Choroid plexus epithelial cell (primary cell): Measurements from ENCODE around the gene ARID5B.

Experiments used
- DNase-seq: peaks from one replicate; pipeline ENCODE4 v3.0.0-alpha.2; 2010; ENCODE audit warnings: low read depth
- H3K4me3 ChIP-seq: 2 replicates; pipeline ENCODE4 v1.5.1; 2011; ENCODE audit warnings: low read depth, mild to moderate bottlenecking, control low read depth, low read length, moderate library complexity
- TF ChIP-seq, protein P1 (sequence below): conservative IDR thresholded peaks from 2 replicates; pipeline ENCODE4 v1.5.1; 2011; ENCODE audit warnings: low read depth, mild to moderate bottlenecking, control low read depth, inconsistent platforms, low read length, moderate library complexity

The ARID5B gene

DNA sequence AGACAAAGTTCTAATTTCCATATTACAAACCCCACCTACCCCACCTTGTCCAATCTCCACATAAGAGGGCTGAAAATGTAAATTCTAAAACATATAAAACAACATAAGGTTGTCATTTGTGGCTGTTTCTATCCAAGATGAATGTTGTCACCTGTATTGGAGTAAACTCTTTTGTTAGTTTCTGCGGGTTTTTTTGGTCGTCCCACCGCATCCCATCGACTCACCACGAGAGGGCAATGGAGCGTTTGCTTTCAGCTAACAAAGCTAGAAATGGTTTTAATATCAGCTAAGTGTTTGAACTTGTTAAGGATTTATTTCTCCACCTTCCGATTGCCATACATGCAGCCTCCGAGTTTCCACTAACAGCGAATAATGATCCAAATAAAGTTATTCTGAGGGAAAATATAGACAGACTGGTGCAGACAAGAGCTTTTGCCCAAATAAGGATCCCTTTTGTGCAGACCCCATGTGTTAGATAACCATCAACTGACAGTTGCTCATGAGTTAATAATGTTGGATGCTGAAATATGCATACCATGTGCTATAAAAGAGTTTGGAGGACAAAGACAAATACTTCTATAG lies 137.2 kb downstream of the ARID5B start:
- TF ChIP-seq, protein P1, sequence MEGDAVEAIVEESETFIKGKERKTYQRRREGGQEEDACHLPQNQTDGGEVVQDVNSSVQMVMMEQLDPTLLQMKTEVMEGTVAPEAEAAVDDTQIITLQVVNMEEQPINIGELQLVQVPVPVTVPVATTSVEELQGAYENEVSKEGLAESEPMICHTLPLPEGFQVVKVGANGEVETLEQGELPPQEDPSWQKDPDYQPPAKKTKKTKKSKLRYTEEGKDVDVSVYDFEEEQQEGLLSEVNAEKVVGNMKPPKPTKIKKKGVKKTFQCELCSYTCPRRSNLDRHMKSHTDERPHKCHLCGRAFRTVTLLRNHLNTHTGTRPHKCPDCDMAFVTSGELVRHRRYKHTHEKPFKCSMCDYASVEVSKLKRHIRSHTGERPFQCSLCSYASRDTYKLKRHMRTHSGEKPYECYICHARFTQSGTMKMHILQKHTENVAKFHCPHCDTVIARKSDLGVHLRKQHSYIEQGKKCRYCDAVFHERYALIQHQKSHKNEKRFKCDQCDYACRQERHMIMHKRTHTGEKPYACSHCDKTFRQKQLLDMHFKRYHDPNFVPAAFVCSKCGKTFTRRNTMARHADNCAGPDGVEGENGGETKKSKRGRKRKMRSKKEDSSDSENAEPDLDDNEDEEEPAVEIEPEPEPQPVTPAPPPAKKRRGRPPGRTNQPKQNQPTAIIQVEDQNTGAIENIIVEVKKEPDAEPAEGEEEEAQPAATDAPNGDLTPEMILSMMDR = peak; percentile 95
- H3K4me3 ChIP-seq = peak overlapping the region; percentile 6
- DNase-seq = peak; percentile 90

- H3K4me3 ChIP-seq = no peak overlapping the region
- TF ChIP-seq, protein P1 = no peak
Observed at GRCh38 chr10:62039954-62040353, 138.5 kb downstream of the ARID5B start.

GRCh38 chr10:62040881-62041280 lies 139.4 kb downstream of the ARID5B start:
- TF ChIP-seq, protein P1 = no peak
- no peak overlapping the region for H3K4me3 ChIP-seq

More at GRCh38 chr10:62039954-62040353, 138.5 kb downstream of the ARID5B start:
- DNase-seq = no peak

DNA sequence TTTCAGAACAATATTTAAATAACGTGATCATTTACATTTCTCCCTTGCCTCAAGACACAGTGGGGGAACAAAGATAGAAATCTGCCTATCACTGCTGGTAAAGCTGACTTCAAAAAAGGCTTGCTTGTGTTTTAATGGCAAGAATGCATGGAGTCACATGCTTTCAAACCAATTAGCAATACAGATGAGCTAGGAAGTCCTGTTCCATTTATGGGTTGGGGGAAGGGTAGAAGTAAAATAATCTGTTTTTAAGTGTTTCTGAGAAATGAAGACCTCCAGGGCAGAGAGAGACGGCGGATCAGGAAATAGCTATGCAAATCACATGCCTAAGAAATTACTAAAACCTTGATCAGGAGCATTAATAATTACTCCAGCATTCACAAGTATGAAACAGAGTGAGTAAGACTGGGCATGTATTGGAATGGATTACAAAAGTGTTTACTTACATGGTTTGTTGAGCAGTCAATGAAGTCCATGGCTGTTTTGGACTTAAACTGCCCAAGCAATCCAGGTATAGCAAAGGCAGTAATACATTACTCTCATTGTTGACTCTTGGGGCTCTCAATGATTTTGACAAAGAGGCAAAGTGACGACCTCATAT lies 142.0 kb downstream of the ARID5B start:
- TF ChIP-seq, protein P1 = no peak
- DNase-seq = peak; percentile 61
- no peak overlapping the region for H3K4me3 ChIP-seq

More at GRCh38 chr10:62040881-62041280, 139.4 kb downstream of the ARID5B start:
- no peak for DNase-seq

DNA sequence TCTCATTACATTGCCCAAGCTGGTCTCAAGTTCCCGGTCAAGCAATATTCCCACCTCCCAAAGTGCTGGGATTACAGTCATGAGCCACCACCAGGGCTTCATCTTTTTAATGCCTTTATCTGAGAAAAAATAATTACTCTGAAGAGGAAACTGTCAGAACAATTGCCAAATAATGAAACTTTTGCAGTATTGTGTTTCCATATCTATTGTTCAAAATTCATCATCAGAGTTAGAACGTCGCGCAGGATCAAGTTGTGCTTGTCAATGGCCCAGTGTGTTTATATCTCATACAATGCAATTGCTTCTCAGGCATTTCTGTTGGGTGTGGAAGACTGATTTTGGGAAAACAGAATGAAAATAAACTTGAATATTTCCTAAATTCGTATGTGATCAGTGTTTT lies 143.1 kb downstream of the ARID5B start:
- TF ChIP-seq, protein P1 = no peak

DNA sequence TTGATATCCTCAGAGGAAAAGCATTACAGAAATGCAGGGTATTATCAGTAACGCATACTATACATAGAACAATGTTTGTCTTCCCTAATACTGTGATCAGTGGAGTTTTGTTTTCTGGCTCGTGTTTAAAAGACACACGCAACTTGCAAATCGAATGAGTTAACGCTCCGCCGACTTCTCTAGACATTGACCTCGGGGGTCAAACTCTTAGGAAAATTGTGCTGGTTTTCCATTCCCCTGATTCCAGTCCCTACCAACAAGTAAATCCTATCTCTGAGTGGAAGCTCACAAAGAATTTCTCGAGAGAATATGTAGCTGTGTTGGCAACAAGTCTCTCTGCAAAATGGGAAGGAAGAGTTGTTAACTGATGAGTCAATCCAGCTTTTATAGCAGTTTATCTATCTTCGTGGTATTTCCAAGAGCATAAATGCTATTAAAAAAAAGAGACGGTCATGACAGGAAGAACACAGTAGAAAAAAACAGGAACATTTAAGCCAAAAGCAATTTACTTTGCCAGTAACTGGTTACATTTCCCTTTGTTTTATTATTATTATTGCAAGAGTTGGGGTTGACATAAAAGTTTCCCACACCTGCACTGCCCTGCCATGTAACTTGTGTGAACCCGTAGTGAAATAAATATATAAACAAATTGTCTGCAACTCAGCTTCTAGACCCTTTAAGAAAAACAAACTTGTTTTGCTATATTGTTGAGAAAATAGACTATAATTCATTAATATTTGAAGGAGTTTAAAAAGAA lies 144.4 kb downstream of the ARID5B start:
- peak overlapping the region; percentile 2 for H3K4me3 ChIP-seq
- peak; percentile 95 for DNase-seq
- TF ChIP-seq, protein P1 = no peak

More for the DNA sequence above, 143.1 kb downstream of the ARID5B start:
- DNase-seq = no peak
- no peak overlapping the region for H3K4me3 ChIP-seq
